Uterus (tissue), 4 donors: ENCODE measurements around the gene CBFA2T2. TPM values are rescaled to one million over a fixed set of nuclear protein-coding genes. Genes with fewer than 3 reads are reported as not detected.
"Not testable (repeated sequence)": the region's sequence is repeated elsewhere in the genome, so short reads cannot be mapped to it uniquely, and the experiment has no call there.

ENCODE experiments used
- DNase-seq, 2 donors: peaks; one replicate each; pipeline ENCODE4 v3.0.0-alpha.2; 2019 to 2020
- H3K27ac ChIP-seq, 2 donors: fragments of 200-600 bp; sonication (generic); 1 replicate in 1 of 2; 2 replicates in 1 of 2; pipeline ENCODE4 v1.5.1; 2016 to 2018
- H3K27me3 ChIP-seq, 2 donors: fragments of 200-600 bp; sonication (generic); one replicate each; pipeline ENCODE4 v1.5.1; 2018 to 2019; ENCODE audit warnings: control low read depth in 1 of 2
- H3K36me3 ChIP-seq, 2 donors: fragments of 200-600 bp; sonication (generic); one replicate each; pipeline ENCODE4 v1.5.1; 2019; ENCODE audit warnings: control low read depth in 1 of 2
- H3K4me1 ChIP-seq, 2 donors: fragments of 200-600 bp; sonication (generic); one replicate each; pipeline ENCODE4 v1.5.1; 2018 to 2019; ENCODE audit warnings: control low read depth in 1 of 2
- H3K4me3 ChIP-seq, 2 donors: fragments of 200-600 bp; sonication (generic); 1 replicate in 1 of 2; 2 replicates in 1 of 2; pipeline ENCODE4 v1.5.1; 2018 to 2019; ENCODE audit warnings: mild to moderate bottlenecking in 1 of 2
- H3K9me3 ChIP-seq, 2 donors: fragments of 200-600 bp; sonication (generic); one replicate each; pipeline ENCODE4 v1.5.1; 2019; ENCODE audit warnings: control low read depth in 1 of 2
- CTCF ChIP-seq, 4 experiments: fragments of 200-600 bp in 2 of 4; fragments of 450-650 bp in 2 of 4; sonication (generic) in 2 of 4; IDR thresholded peaks; one replicate each; pipeline ENCODE4 v1.5.1; 2016 to 2019; ENCODE audit warnings: antibody characterized with exemption in 4 of 4, mild to moderate bottlenecking in 2 of 4, moderate library complexity in 1 of 4
- POLR2A ChIP-seq, 2 donors: fragments of 450-650 bp; IDR thresholded peaks; one replicate each; pipeline ENCODE4 v1.6.1; 2016; ENCODE audit warnings: antibody characterized with exemption in 2 of 2, mild to moderate bottlenecking in 1 of 2, moderate library complexity in 1 of 2
- intact Hi-C: fragments of 100-400 bp; cut with DNase I; formaldehyde crosslinking; loops from one replicate; pipeline ENCODE4 v1.15.1; 2023; ENCODE audit warnings: low total_unique reads
- total RNA-seq, 4 donors: library from RNA; depleted of rRNA in 3 of 4; stranded (reverse); fragments of >200 nt in 3 of 4; gene quantifications; one replicate each; pipeline versions ENCODE4 v1.1.0 to v1.2.4, GENCODE V29; 2014 to 2023
- donor health status: DM: yes; HTN: yes; CAD: no.

CBFA2T2 gene
- total RNA-seq, 4 donors from 2014 or later = 13.6 to 32.4 (median 24.3) TPM

- intact Hi-C loops = no loop called here
- H3K36me3 ChIP-seq = no peaks in the 10 kb centered on the region
- no peak overlapping the region for H3K4me3 ChIP-seq
- peaks cover 0 to 4% of the 10 kb centered on the region in 2 donors for H3K4me1 ChIP-seq
- TF ChIP-seq CTCF (IDR thresholded peaks at IDR 0.05) (no peak), POLR2A (IDR thresholded peaks at IDR 0.05) (no peak)
- no peaks in the 10 kb centered on the region for H3K27me3 ChIP-seq
- no peak overlapping the region for H3K27ac ChIP-seq
- no peaks in the 10 kb centered on the region for H3K9me3 ChIP-seq
- no peak for DNase-seq
Observed at GRCh38 chr20:33501000-33501399, 11.1 kb downstream of the CBFA2T2 start.

- H3K27ac ChIP-seq = no peak overlapping the region
- H3K27me3 ChIP-seq = no peaks in the 10 kb centered on the region
- intact Hi-C loops = no loop called here
- no peak overlapping the region for H3K4me3 ChIP-seq
- H3K36me3 ChIP-seq = no peaks in the 10 kb centered on the region
- TF ChIP-seq CTCF (IDR thresholded peaks at IDR 0.05) (no peak), POLR2A (IDR thresholded peaks at IDR 0.05) (no peak)
- no peak for DNase-seq
- H3K4me1 ChIP-seq = peaks cover 0 to 4% of the 10 kb centered on the region in 2 donors
- no peaks in the 10 kb centered on the region for H3K9me3 ChIP-seq
Observed at GRCh38 chr20:33503564-33503963, 13.7 kb downstream of the CBFA2T2 start.

- no peak overlapping the region for H3K4me3 ChIP-seq
- H3K9me3 ChIP-seq = no peaks in the 10 kb centered on the region
- TF ChIP-seq CTCF (IDR thresholded peaks at IDR 0.05) (no peak), POLR2A (IDR thresholded peaks at IDR 0.05) (no peak)
- H3K27ac ChIP-seq = no peak overlapping the region
- H3K27me3 ChIP-seq = no peaks in the 10 kb centered on the region
- intact Hi-C loops = no loop called here
- no peaks in the 10 kb centered on the region for H3K36me3 ChIP-seq
- no peak for DNase-seq
- H3K4me1 ChIP-seq = no peaks in the 10 kb centered on the region
Observed at GRCh38 chr20:33506576-33506975, 16.7 kb downstream of the CBFA2T2 start.

- no peak overlapping the region for H3K27ac ChIP-seq
- no peak for DNase-seq
- H3K4me1 ChIP-seq = no peaks in the 10 kb centered on the region
- no peak for TF ChIP-seq CTCF (IDR thresholded peaks at IDR 0.05)
- TF ChIP-seq POLR2A (IDR thresholded peaks at IDR 0.05) = no peak
- H3K9me3 ChIP-seq = no peaks in the 10 kb centered on the region
- no peak overlapping the region for H3K4me3 ChIP-seq
- H3K27me3 ChIP-seq = no peaks in the 10 kb centered on the region
- intact Hi-C loops = no loop called here
- no peaks in the 10 kb centered on the region for H3K36me3 ChIP-seq
Observed at GRCh38 chr20:33507461-33507860, 17.6 kb downstream of the CBFA2T2 start.

GRCh38 chr20:33508015-33508414 is 18.1 kb downstream of the CBFA2T2 start:
- DNase-seq, H3K9me3 ChIP-seq, H3K36me3 ChIP-seq, H3K27ac ChIP-seq, H3K4me1 ChIP-seq, intact Hi-C loops, H3K4me3 ChIP-seq, H3K27me3 ChIP-seq: not testable (repeated sequence)

- H3K36me3 ChIP-seq, DNase-seq, H3K4me1 ChIP-seq, H3K27ac ChIP-seq, H3K9me3 ChIP-seq, H3K27me3 ChIP-seq, intact Hi-C loops, H3K4me3 ChIP-seq: not testable (repeated sequence)
Observed at GRCh38 chr20:33509057-33509456, 19.2 kb downstream of the CBFA2T2 start.

- H3K27ac ChIP-seq, H3K9me3 ChIP-seq, H3K4me1 ChIP-seq, DNase-seq, H3K36me3 ChIP-seq, H3K4me3 ChIP-seq, H3K27me3 ChIP-seq, intact Hi-C loops: not testable (repeated sequence)
Observed at GRCh38 chr20:33511876-33512275, 22.0 kb downstream of the CBFA2T2 start.
